Heart left ventricle (tissue), 13 donors: ENCODE measurements around the gene COL1A2.

Source experiments
- POLR2A ChIP-seq, 2 donors: fragments of 450-650 bp; IDR thresholded peaks; one replicate each; pipeline ENCODE4 v1.6.1; 2017; ENCODE audit warnings: antibody characterized with exemption in 2 of 2, mild to moderate bottlenecking in 2 of 2, moderate library complexity in 2 of 2
- TF ChIP-seq, protein P1 (sequence below), 12 donors: fragments of 200-600 bp; sonication (generic) in 4 of 12; IDR thresholded peaks; one replicate each; pipeline versions ENCODE4 v1.5.0 to v1.8.0; 2018 to 2022; ENCODE audit warnings: antibody characterized with exemption in 12 of 12, mild to moderate bottlenecking in 5 of 12
- donor health status: ischemic (EF 13 %, LVEDD 7.1; RV severe dilation, severe dysfunction).
- donor health status: DM: no; HTN: yes; CAD: no.
- donor health status: DM: no; HTN: no; CAD: no.
- donor health status: ischemic (EF 25% LVEDD 6.9; RV normal size, moderate dysfunction).
- donor health status: ischemic (EF 25% LVEDD 5.7; RV mildly dilated, moderate dysfunction).
- donor health status: ischemic (EF 35%, LVEDD 5.7; RV mildly dilated, moderate dysfunction).
- donor health status: nonischemic (EF 11% LVEDD 7.7; RV severe dilation, severe dysfunction).
- donor health status: DM: yes; HTN: yes; CAD: no.
- donor health status: PGD.
- donor health status: ischemic (EF 29% LVEDD 5.4; RV normal size, mild dysfunction).
- donor health status: nonischemic (EF 23%, LVEDD 6.1; RV moderate dilation, normal function).

DNA sequence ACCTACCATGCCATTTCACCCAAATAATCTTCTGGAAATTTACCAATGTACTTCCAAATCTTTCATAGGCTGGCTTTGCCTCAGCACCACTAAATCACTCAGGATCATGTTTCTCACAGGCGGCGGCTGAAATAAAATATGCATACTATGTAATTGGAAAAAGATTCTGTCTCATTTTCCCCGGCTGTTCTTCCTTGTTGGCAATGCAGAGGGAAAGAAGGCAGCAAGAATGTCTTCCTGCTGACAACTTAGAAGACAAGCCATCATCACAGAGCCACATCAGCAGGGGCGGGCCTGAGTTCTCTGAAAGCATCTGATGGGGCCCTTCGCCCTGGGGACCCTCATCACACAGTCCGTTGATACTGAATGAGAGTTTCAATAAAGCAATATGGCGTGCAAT, 39.2 kb upstream of the COL1A2 start:
- no peak for TF ChIP-seq POLR2A (IDR thresholded peaks at IDR 0.05)
- TF ChIP-seq, protein P1, sequence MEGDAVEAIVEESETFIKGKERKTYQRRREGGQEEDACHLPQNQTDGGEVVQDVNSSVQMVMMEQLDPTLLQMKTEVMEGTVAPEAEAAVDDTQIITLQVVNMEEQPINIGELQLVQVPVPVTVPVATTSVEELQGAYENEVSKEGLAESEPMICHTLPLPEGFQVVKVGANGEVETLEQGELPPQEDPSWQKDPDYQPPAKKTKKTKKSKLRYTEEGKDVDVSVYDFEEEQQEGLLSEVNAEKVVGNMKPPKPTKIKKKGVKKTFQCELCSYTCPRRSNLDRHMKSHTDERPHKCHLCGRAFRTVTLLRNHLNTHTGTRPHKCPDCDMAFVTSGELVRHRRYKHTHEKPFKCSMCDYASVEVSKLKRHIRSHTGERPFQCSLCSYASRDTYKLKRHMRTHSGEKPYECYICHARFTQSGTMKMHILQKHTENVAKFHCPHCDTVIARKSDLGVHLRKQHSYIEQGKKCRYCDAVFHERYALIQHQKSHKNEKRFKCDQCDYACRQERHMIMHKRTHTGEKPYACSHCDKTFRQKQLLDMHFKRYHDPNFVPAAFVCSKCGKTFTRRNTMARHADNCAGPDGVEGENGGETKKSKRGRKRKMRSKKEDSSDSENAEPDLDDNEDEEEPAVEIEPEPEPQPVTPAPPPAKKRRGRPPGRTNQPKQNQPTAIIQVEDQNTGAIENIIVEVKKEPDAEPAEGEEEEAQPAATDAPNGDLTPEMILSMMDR (IDR thresholded peaks at IDR 0.05), result no peak
